ENCODE results near the gene CHML.

DNA sequence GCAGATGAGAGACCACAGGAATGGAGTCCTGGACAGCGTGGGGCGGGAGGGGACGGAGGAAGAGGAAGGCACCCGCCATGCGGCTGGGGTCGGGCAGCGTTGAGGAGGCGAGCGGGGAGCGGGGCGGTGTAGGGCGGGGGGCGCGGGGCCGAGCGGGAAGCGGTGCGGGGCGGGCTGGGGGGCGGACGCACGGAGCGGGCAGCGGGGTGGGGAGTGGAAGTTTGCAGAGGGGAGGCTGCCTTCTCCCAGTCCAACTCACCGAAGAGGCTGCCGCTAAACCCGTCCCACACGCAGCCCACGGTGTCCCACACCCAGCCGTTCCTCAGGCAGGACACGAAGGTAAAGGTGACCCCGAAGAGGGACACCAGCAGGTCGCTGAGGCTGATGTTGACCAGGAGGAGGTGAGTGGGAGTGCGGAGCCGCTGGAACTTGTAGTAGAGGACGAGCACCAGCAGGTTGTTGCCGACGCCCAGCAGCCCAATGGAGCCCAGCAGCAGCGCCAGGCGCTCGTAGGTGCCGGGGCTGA is 483 bp downstream of the CHML start:
- TF ChIP-seq, protein P1, sequence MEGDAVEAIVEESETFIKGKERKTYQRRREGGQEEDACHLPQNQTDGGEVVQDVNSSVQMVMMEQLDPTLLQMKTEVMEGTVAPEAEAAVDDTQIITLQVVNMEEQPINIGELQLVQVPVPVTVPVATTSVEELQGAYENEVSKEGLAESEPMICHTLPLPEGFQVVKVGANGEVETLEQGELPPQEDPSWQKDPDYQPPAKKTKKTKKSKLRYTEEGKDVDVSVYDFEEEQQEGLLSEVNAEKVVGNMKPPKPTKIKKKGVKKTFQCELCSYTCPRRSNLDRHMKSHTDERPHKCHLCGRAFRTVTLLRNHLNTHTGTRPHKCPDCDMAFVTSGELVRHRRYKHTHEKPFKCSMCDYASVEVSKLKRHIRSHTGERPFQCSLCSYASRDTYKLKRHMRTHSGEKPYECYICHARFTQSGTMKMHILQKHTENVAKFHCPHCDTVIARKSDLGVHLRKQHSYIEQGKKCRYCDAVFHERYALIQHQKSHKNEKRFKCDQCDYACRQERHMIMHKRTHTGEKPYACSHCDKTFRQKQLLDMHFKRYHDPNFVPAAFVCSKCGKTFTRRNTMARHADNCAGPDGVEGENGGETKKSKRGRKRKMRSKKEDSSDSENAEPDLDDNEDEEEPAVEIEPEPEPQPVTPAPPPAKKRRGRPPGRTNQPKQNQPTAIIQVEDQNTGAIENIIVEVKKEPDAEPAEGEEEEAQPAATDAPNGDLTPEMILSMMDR (IDR thresholded peaks at IDR 0.05; ENCODE audit: borderline replicate concordance, extremely low read depth, low read length, poor library complexity, severe bottlenecking): no peak
- no peak for TF ChIP-seq EZH2 (IDR thresholded peaks at IDR 0.05; ENCODE audit: borderline replicate concordance, low read depth, low read length, severe bottlenecking)

All from DND-41 (cell line).